GM12864 (cell line): ENCODE measurements around the gene RPUSD4.

Source experiments
- DNase-seq: peaks from one replicate; pipeline ENCODE4 v3.0.0-alpha.2; 2011; ENCODE audit warnings: low read depth
- H3K4me3 ChIP-seq: 2 replicates; pipeline ENCODE4 v1.5.1; 2011; ENCODE audit warnings: mild to moderate bottlenecking, low read depth, low read length, control low read depth
- TF ChIP-seq, protein P1 (sequence below): IDR thresholded peaks from 2 replicates; pipeline ENCODE4 v1.5.1; 2011; ENCODE audit warnings: low read depth, mild to moderate bottlenecking, moderate library complexity, low read length, control low read depth, inconsistent platforms; ENCODE audit errors: missing control alignments

Gene RPUSD4

DNA sequence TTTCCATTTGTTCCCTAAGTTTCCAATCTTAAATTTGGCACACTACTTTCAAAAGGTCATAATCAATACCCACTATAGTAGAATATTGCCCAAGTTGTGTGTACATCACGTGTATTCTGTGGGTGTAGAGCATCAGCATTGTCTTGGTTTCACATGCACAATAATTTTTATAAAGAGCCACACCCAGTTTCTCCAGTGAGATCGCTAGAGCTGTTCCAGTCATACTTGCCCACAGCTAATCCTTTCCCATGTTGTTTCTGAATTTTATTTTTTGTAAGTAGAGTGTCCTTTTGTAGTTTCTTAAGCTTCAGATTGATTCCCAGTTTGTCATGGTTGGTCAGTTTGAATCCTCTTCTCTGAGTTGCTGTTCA, 13.8 kb upstream of the RPUSD4 start:
- H3K4me3 ChIP-seq, result no peak overlapping the region
- DNase-seq, result no peak
- TF ChIP-seq, protein P1, sequence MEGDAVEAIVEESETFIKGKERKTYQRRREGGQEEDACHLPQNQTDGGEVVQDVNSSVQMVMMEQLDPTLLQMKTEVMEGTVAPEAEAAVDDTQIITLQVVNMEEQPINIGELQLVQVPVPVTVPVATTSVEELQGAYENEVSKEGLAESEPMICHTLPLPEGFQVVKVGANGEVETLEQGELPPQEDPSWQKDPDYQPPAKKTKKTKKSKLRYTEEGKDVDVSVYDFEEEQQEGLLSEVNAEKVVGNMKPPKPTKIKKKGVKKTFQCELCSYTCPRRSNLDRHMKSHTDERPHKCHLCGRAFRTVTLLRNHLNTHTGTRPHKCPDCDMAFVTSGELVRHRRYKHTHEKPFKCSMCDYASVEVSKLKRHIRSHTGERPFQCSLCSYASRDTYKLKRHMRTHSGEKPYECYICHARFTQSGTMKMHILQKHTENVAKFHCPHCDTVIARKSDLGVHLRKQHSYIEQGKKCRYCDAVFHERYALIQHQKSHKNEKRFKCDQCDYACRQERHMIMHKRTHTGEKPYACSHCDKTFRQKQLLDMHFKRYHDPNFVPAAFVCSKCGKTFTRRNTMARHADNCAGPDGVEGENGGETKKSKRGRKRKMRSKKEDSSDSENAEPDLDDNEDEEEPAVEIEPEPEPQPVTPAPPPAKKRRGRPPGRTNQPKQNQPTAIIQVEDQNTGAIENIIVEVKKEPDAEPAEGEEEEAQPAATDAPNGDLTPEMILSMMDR, result no peak

DNA sequence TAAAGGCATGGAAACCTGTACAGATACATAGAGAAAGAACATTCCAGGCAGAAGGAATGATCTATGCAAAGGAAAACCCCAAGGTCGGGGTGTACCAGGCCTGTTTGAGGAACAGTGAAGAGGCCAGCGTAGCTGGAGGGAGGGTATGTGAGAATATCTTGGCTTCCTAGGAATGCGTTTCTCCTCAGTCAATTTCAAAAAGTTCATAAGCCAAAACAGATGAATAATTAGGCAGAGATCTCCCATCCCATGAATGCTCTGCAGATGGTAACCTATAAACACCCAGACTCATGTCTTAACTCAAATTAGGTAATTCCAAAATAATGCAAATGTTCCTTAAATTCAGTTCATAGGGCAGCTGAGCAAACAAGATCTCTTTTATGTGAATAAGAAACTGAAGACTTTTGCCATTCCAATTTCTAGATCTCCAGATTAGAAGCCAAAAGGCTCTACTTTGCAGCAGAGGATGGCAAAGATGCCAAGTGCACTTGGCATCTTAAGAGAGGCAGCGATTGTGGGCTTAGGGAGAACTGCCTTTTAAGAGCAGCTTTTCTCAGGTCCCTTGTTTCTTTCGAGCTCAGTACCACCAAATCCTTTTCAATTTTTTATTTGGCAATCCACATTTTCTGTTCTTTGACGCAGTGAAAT, 13.3 kb upstream of the RPUSD4 start:
- H3K4me3 ChIP-seq, result no peak overlapping the region
- TF ChIP-seq, protein P1, result no peak
- DNase-seq, result no peak

DNA sequence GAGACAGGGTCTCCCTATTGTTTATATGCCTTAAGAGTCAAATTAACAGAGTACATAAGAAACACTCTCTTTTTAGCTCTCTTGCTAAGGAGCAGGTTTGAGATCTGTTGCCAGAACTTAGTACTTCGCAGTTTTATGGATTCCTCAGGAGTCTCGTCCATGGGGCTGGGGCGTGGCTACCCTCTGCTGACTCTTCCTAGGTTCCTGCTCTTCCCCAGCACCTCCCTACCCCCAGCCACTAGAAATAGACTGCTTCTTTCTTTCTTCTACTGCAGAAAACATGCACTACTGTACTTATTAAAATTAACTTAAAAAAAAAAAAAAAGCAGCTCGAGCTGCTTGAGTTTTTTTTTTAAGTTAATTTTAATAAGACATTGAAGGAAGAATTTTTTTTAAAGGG, 8.1 kb upstream of the RPUSD4 start:
- no peak for DNase-seq
- TF ChIP-seq, protein P1, result no peak

DNA sequence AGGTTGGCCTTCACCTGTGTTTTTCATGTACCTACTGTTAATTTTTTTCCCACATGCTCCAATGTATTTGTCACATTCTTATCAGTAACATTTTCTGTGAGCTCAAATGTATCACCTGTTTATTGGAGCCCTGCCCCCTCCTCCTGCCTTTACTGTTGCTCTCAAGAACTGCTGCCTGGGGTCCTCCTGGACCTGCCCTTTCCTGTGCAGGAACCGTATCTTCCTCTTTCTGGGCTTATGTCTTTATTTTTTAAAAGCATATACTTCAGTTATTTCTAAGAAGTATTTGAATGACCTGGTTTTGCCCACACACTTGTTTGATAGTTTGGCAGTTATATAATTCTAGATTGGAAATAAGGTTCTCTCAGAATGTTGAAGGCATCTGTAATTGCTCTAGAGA, 6.0 kb upstream of the RPUSD4 start:
- no peak overlapping the region for H3K4me3 ChIP-seq
- TF ChIP-seq, protein P1, result no peak
- no peak for DNase-seq

More for the DNA sequence above, 8.1 kb upstream of the RPUSD4 start:
- no peak overlapping the region for H3K4me3 ChIP-seq

DNA sequence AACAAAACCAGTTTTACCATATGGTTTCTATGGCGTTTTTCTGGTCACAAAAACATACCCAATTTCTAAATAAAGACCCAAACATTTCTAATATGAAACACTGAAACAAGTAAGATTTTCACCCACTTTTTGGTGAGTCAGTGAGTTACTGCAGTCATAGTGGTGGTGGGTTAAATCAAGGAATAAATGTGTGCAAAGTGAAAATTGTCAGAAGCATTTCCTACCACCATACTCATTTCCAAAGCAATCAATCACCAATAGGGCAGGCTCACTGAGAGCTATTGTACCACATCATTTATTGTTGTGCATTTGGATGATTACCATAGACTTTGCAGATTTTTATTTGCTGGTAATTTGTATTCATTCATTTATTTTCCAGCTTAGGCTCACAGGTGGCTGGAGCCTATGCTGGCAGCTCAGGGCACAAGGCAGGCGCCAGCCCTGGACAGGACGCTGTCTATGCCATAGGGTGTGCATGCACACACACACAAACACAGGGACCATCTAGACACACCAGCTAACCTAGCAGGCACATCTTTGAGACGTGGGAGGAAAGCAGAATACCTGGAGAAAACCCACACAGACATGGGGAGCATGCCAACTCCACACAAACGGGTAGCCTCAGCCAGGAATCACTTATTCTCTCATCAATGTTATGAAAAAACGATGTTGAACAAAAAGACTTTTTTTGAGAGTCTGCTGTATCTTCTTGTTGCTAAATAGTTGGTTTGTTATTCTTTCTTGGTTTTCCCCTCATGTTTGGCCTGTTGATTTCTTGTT, 5.3 kb upstream of the RPUSD4 start:
- DNase-seq, result no peak
- TF ChIP-seq, protein P1, result no peak

DNA sequence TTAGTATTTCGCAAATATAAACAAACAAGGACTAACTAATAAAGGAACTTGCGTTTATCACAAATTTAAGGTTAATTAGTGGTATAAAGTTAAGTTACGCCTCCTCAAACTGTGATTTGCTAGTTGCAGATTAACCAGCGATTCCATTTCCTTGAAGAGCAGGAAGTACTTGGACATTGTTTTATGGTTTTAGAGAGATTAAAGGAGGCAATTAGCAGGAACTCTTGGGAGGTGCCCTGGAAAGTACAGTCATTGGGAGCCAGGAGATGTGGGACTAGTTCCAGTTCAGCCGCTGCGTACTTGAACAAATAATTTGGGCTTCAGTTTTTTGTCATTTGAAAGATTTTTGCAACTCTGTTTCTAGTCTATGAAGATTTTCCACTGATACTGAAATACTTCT, 3.4 kb upstream of the RPUSD4 start:
- TF ChIP-seq, protein P1, result no peak
- DNase-seq, result no peak

More for the DNA sequence above, 5.3 kb upstream of the RPUSD4 start:
- no peak overlapping the region for H3K4me3 ChIP-seq

More for the DNA sequence above, 3.4 kb upstream of the RPUSD4 start:
- no peak overlapping the region for H3K4me3 ChIP-seq
